NCI-H446 (cell line): ENCODE measurements around the gene ZDHHC6.
"Not testable (repeated sequence)": the region's sequence is repeated elsewhere in the genome, so short reads cannot be mapped to it uniquely, and the experiment has no call there.

ENCODE experiments used
- DNase-seq, 2 experiments: peaks; one replicate each; lab custom pipeline; 2025; lab: John Stamatoyannopoulos, UW

ZDHHC6 gene, protein sequence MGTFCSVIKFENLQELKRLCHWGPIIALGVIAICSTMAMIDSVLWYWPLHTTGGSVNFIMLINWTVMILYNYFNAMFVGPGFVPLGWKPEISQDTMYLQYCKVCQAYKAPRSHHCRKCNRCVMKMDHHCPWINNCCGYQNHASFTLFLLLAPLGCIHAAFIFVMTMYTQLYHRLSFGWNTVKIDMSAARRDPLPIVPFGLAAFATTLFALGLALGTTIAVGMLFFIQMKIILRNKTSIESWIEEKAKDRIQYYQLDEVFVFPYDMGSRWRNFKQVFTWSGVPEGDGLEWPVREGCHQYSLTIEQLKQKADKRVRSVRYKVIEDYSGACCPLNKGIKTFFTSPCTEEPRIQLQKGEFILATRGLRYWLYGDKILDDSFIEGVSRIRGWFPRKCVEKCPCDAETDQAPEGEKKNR

DNA sequence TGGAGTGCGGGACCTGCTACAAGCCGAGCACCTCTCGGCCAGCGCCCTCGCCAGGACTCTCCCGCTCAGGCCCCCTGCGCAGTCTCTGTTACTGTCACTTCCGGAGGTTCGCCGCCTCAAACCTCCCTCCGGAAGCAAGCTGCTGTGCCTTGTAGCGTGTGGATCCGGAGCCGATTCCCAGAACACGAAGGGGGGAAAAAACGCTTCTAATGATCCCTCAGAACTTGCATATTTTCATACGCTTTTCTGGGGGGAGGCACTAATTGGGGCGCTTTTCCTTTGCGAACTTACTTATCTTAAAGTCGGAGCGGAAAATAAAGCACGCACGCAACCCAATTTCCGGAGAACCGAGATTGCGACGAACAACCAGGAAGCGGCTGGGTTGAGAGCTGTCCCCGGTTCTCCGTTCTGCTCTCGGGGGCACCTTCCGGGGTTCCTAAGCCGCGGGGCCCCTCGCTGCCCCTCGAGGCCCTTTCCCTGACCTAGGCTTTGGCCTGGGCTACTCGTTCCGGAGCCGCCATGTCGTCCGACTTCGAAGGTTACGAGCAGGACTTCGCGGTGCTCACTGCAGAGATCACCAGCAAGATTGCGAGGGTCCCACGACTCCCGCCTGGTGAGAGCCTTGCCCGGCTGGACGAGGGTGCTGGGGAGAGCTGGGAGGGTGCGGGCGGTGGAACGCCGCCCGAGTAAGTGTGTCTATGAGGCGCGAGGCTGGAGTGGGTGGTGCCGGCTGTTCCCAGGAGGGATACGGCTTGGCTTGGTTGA lies at the start of gene ZDHHC6, which contains the start of gene VTI1A:
TSS of gene ZDHHC6 (minus strand) at position 60 of the 765 bp plus-strand sequence. CDS start 1,478 bp downstream, outside the sequence.
TSS of gene VTI1A (plus strand) at position 361 of the 765 bp plus-strand sequence. CDS start at position 520, 159 bp downstream.
- DNase-seq, result peak; percentile 67 to 68

GRCh38 chr10:112492736-112493135 lies 46.0 kb upstream of the ZDHHC6 start:
- no peak for DNase-seq

GRCh38 chr10:112491144-112491543 lies 44.4 kb upstream of the ZDHHC6 start:
- no peak for DNase-seq

- DNase-seq, result peak in 1 of 2 experiments; percentile 23
Measured at GRCh38 chr10:112490545-112490944, 43.8 kb upstream of the ZDHHC6 start.

- no peak for DNase-seq
Measured at GRCh38 chr10:112487964-112488363, 41.2 kb upstream of the ZDHHC6 start.

DNA sequence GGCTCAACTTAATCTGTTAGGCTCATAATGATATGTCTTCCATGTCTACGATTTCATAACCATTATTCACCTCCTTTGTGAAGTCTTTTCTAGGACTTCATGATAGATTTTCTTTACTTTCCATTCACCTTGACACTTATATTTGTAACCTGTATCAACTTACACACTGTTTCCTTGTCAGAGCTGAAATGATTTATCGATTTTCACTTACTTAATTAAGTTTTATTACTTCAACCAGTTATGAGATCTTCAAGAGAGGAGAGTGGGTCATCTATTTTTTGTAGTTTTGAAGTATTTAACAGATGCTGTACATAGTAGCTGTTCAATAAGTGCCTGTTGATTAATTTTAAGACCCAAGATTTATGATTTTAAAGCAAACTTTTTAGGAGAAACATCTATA lies 37.7 kb upstream of the ZDHHC6 start:
- no peak for DNase-seq

DNA sequence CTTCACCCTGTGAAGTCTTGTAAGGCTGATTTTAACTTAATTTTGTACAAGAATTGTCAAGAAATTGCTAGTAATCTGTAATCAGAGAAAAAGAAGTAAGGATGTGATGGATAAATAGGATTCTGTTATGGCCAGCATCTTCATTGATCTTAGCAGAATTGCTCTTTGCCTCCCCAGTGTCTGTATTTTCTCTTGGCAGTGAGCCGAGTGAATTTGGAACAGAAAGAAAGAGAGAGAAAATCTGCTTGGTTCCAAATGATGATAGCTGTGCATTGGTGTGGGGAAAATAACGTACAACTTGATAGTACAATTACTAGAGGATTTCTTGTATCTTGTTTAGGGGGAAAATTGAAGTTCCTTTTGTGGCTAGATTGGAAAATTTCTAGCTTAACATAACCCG lies 34.9 kb upstream of the ZDHHC6 start:
- DNase-seq, result peak in 1 of 2 experiments; percentile 29

GRCh38 chr10:112475575-112476218 lies 29.0 kb upstream of the ZDHHC6 start:
- DNase-seq, result no peak

GRCh38 chr10:112471878-112472487 lies 25.3 kb upstream of the ZDHHC6 start:
- peak in 1 of 2 experiments; percentile 10 for DNase-seq

DNA sequence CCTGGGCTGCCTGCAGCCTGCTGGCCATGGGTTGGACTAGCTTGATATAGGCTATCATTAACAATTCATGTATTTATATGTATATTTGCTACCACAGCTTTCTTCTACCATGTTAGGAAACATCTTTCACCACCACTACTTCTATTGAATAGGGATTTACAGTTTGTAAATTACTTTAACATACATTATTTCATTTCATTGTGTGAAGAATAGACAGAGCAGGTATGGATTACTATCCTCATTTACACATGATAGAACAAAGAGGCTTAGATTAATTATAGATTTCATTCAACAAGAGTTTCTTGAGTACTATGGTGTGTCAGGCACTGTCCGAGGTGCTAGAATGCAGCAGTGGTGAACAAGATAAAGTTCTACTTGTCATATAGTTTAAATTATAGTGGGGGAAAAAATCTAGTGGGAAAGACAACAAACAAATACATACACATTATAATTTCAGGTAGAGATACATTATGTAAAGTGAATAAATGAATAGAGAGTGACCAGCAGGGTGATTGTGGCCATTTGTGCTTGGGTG lies 20.9 kb upstream of the ZDHHC6 start:
- DNase-seq, result no peak

GRCh38 chr10:112466802-112467201 lies 20.1 kb upstream of the ZDHHC6 start:
- no peak for DNase-seq

DNA sequence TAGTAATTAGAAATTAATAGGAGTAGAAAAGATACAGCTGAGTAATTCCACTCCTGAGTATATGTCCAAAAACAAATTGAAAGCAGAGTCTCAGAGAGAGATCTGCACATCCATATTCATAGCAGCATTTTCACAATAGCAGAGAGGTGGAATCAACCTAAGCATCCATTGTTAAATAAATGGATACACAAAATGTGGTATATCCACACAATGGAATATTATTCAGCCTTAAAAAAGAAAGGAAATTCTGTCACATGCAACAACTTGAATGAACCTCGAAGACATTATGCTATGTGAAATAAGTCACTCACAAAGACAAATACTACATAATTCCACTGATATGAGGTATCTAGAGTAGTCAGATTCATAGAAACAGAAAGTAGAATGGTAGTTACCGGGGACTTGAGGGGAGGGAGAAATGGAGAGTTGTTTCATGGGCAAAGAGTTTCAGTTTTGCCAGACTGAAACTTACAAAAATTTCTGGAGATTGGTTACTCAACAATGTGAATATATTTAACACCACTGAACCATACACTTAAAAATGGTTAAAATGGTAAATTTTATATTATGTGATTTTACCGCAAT lies 18.7 kb upstream of the ZDHHC6 start:
- no peak for DNase-seq

DNA sequence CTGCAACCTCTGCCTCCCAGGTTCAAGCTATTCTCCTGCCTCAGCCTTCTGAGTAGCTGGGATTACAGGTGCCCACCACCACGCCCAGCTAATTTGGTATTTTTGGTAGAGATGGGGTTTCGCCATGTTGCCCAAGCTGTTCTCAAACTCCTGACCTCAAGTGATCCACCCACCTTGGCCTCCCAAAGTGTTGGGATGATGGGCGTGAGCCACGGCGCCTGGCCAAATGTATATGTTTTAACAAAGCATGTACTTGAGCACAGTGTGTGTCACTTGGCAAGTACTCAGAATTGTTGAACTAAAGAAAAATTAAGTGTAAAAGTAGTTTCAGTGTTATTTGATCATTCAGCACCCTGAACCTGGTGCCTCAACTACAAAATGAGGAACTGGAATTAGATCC lies 17.4 kb upstream of the ZDHHC6 start:
- DNase-seq, result not testable (repeated sequence)

- no peak for DNase-seq
Measured at GRCh38 chr10:112461029-112461887, 14.5 kb upstream of the ZDHHC6 start.

GRCh38 chr10:112460366-112460765 lies 13.7 kb upstream of the ZDHHC6 start:
- no peak for DNase-seq

DNA sequence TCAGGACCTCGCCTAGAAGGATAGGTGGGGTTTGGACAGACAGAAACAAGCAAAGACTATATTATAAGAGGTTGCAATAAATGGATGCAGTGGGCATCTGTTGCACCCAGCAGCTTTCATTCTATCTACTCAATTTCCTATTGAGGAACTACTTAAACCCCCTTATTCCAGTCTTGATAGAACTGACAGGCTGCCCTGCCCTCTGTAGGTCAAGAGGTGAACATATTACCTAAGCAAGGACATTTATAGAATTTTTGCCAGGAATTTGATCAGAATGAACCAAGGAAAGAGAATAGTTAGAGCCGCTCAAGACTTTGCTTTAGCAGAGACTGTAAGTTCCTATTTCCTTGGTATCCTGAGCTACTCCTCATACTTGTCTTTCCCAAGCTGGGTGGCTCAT lies 9.8 kb upstream of the ZDHHC6 start:
- DNase-seq, result no peak

DNA sequence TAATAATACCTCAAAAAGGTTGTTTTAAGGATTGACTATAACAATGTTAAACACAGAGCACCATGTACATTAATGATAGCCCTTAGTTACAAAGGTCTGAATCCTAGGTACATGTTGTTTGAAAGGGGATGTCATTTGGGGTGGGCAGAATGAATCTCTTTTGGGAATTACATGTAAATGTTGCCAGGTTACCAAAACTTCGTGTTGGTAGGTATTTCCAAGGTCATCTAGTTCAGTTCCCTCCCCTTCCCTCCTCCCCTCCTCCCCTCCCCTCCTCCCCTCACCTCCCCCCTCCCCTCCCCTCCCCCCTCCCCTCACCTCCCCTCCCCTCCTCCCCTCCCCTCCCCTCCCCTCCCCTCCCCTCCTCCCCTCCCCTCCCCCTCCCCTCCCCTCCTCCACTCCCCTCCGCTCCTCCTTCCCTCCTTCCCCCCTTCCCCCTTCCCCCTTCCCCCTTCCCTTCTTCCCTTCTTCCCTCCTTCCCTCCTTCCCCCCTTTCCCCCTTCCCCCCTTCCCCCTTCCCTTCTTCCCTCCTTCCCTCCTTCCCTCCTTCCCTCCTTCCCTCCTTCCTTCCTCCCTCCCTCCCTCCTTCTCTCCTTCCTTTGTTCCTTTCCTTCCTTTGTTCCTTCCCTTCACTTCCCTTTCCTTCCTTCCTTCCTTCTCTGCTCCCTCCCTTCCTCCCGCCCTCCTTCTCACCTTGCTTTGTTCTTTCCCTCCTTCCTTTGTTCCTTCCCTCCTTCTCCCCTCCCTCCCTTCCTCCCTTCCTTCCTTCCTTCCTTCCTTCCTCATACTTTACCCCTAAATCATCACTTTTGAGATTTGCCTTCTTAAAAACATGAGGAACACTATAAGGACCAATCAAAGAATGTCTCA lies 8.4 kb upstream of the ZDHHC6 start:
- DNase-seq, result no peak

- no peak for DNase-seq
Measured at GRCh38 chr10:112448888-112449287, 2.2 kb upstream of the ZDHHC6 start.

DNA sequence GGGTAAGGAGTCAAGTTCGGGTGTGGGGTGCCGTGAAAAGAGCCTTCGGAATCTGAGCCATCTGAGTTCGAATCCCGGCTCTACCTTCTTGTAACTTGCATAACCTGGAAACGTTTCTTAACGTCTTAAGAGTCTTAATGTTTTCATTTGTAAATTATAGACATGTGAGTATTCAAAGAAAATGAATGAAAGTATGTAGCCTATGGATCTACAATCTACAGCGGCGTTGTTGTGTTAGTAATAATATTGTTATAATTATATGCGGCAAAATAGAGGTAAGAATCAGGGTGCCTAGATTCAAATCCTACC lies 860 bp upstream of the ZDHHC6 start:
- DNase-seq, result no peak
